H1 (cell line): ENCODE measurements around the gene FXR2. TPM values are rescaled to one million over a fixed set of nuclear protein-coding genes. Genes with fewer than 3 reads are reported as not detected.

Experiments
- CREB1 ChIP-seq: IDR thresholded peaks from 2 replicates; pipeline ENCODE4 v1.6.1; 2012; ENCODE audit warnings: inconsistent platforms
- EP300 ChIP-seq, 2 experiments: IDR thresholded peaks; 1 replicate in 1 of 2; 2 replicates in 1 of 2; pipeline ENCODE4 v1.6.1; 2011 to 2012; ENCODE audit warnings: low read depth in 2 of 2, low read length in 2 of 2, mild to moderate bottlenecking in 2 of 2, borderline replicate concordance in 1 of 2, inconsistent platforms in 1 of 2, moderate library complexity in 1 of 2
- NANOG ChIP-seq: IDR thresholded peaks from 2 replicates; pipeline ENCODE4 v1.6.1; 2011; ENCODE audit warnings: low read length, low read depth, mild to moderate bottlenecking, inconsistent platforms; ENCODE audit not compliant: insufficient read depth, poor library complexity, severe bottlenecking
- polyA plus RNA-seq, 7 experiments: library from polyadenylated mRNA; depleted of rRNA in 3 of 7; stranded (reverse) in 5 of 7; unstranded in 2 of 7; fragments of >200 nt in 5 of 7; fragments of 200-250 nt in 2 of 7; gene quantifications; 1 replicate in 5 of 7; 2 replicates in 1 of 7; 4 replicates in 1 of 7; pipeline versions ENCODE4 v1.2.1 to v1.2.3, GENCODE V29; 2011 to 2013; ENCODE audit warnings: missing spikeins in 2 of 7, mixed read lengths in 2 of 7
- total RNA-seq: library from RNA; stranded (reverse); fragmentation: NEBNext Ultra II Directional; extraction: Animal tissue kit (Norgen Biotek cat#: 25700); gene quantifications from 2 replicates; pipeline ENCODE4 v1.2.1, GENCODE V29; 2021

Gene FXR2
- total and polyA plus RNA-seq, 2 of the 8 experiments (the other 6 are each of a cell fraction or from before 2014, with no cell fraction given) = 26.2 to 44.0 TPM

DNA sequence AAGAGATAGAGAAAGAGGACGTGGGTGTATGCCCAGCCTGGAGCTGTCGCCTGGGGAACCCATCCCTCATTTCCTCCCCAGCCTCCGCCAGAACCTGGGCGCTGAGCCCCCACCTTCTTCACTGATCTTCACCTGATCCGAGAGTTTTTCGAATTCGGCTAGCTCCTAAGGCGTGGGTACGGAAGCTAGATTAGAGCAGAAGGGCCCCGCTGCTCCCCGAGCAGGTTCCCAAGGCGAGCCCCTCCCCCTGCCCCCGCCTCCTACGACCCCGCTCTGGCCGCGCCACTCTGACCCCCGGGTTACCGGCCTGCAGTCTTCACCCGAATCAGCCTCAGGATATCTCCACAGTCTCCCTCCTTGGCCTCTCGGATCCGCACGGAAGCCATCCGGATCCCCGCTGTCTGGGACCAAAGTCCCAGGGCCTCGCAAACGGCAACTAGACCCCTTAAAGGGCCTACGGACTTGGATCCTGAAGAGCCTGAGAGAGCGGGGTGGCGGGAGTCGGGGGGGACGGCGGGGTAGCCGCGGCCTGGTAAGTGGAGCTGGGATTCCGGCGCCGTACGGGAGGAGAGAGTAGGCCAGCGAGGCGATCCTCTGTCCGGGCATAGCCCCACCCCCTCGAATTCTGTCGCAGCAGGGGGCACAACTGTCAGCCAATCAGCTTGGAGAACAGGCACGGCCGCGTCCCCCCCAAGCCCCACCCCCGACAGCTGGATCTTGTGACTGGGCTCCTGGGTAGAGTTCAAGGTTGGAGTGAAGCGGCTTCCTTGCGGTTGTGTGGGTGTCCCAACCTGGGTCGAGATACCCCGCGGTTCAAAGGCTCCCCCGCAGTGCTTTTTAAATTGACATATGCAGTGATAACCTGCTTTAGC is 12.8 kb upstream of the FXR2 start, which contains the start of gene SAT2 (continued):
- TF ChIP-seq EP300 (IDR thresholded peaks at IDR 0.05; ENCODE audit: borderline replicate concordance in 1 of 2, low read depth in 2 of 2, low read length in 2 of 2) (peak in 1 of 2 experiments; percentile 77; a peak in 1 of 3 replicates), CREB1 (0 out of 2 replicates have a peak, but pooled peaks have one; percentile 12), NANOG (no peak)
